HG03521 (cell line): Measurements from ENCODE around the gene SBNO2.
"Not testable (repeated sequence)": the region's sequence is repeated elsewhere in the genome, so short reads cannot be mapped to it uniquely, and the experiment has no call there.

Experiments used
- ATAC-seq: cut with Tn5 transposase; IDR thresholded peaks from one replicate; pipeline ENCODE4 v1.9.1; 2021; ENCODE audit warnings: mild to moderate bottlenecking, moderate library complexity; ENCODE audit not compliant: unreplicated experiment

SBNO2 gene

GRCh38 chr19:1206864-1207450 lies 32.9 kb upstream of the SBNO2 start:
- ATAC-seq, result no peak

- no peak for ATAC-seq
Observed at GRCh38 chr19:1206150-1206863, 32.2 kb upstream of the SBNO2 start.

- peak; percentile 91 for ATAC-seq
Observed at GRCh38 chr19:1205114-1206099, 31.3 kb upstream of the SBNO2 start, which contains the start of gene STK11. TSS of gene STK11 (plus strand) at chr19:1205778. CDS start at chr19:1206914, 1,136 bp downstream.

- ATAC-seq, result not testable (repeated sequence)
Observed at GRCh38 chr19:1200614-1201013, 26.5 kb upstream of the SBNO2 start.

GRCh38 chr19:1199531-1199930 lies 25.5 kb upstream of the SBNO2 start:
- ATAC-seq, result no peak

- ATAC-seq, result no peak
Observed at GRCh38 chr19:1189419-1189818, 15.4 kb upstream of the SBNO2 start.

GRCh38 chr19:1183543-1184172 lies 9.6 kb upstream of the SBNO2 start:
- no peak for ATAC-seq

GRCh38 chr19:1182727-1183126 lies 8.7 kb upstream of the SBNO2 start:
- no peak for ATAC-seq

GRCh38 chr19:1182068-1182467 lies 8.0 kb upstream of the SBNO2 start:
- no peak for ATAC-seq

GRCh38 chr19:1181606-1182005 lies 7.5 kb upstream of the SBNO2 start:
- ATAC-seq, result no peak

GRCh38 chr19:1177322-1178114 lies 3.5 kb upstream of the SBNO2 start:
- ATAC-seq, result no peak

GRCh38 chr19:1173159-1173844 lies 766 bp downstream of the SBNO2 start:
- no peak for ATAC-seq

- ATAC-seq, result no peak
Observed at GRCh38 chr19:1172353-1173158, 1.5 kb downstream of the SBNO2 start.

- no peak for ATAC-seq
Observed at GRCh38 chr19:1171755-1172352, 2.2 kb downstream of the SBNO2 start.

- no peak for ATAC-seq
Observed at GRCh38 chr19:1170938-1171754, 2.9 kb downstream of the SBNO2 start.

GRCh38 chr19:1169921-1170885 lies 3.9 kb downstream of the SBNO2 start:
- no peak for ATAC-seq
